Measurements from ENCODE around the gene NYNRIN.
A peak's percentile ranks its signal among the peaks of the same experiment; 100 is the strongest.

Gene NYNRIN

DNA sequence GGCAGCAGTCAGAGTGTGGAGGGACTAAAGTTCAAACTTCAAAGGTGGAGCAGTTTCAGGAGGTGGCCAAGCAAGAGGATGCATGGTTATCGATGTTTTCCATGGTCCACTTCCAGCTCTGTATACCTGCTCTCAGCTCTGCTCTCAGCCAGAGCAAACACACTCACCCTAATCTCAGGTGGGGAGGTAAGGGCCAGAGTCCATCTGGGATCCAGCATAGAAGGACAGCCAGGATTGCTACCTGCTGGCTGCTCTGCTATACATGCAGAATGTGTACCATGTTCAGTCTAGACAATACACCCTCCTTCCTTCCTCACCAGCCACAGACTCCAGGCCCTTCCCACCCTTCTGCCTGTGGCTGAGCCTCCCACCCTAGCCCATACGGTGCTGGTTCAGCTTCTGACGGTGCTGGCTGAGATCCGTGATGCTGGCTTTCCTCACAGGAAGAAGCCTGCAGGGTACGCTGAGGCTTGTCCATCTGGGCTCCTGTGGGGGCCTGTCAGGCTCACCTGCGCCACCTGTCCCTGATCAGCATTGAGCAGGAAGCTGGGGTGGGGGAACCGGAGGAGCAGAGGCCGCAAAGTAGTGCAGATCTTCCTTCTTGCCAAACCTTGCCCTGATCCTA lies 28.2 kb downstream of the NYNRIN start:
- H3K4me3 Mint-ChIP-seq = no peak overlapping the region

DNA sequence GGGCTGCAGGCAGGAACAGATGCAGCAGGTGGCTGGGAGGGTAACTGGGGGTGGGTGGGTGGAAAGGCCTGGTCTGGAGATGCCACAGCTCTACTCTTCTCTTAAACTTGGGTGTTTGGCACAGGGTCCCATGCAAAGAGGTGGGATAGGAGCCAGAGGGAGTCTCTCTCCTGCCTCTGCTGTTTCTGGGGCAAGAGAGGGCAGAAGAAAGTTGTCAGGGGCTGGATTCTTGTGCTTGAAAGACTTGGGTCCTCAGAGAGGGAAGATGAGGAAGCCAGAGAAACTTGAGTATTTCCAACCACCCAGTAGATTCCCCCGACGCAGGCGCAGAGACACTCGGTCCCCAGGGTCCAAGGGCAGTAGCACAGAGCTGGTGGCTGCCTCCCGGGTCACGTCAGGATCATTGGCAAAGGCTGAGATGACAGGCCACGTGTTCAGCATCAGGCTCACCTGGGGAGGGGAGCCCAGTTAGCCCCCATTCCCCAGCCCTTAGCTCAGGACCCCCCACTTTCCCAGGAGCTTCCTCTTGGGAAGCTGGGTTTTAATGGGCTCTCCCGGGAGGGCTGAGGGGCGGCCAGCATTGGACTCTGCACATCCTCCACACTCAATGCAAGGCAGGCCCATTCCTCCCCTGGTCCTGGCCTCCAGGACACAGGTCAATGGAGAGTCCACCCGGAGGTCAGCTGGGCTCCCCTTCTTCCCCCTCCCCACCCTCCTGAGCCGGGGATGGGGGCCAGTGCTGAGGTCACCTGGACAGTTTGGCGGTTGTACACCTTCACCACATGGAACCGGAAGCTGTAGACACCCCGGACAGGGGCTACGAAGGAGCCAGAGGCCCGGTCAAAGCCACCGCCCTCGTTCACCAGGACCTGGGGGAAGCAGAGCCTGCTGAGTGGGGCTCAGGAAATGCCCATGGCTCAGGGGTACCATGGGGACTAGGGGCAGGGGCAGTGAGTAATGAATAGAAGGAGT lies 29.0 kb downstream of the NYNRIN start:
- Mint-ChIP-seq H3K4me1 (peaks cover 49% of the 10 kb centered on the region), H3K36me3 (peaks cover 39% of the 10 kb centered on the region), H3K4me3 (peak overlapping the region; percentile 88), H3K27ac (no peak overlapping the region), H3K9me3 (no peaks in the 10 kb centered on the region)
- ATAC-seq (no peak), DNase-seq (ENCODE audit: low spot score in 2 of 2) (no peak)

More for the DNA sequence above, 28.2 kb downstream of the NYNRIN start:
- no peaks in the 10 kb centered on the region for H3K9me3 Mint-ChIP-seq
- no peak for DNase-seq (ENCODE audit: low spot score in 2 of 2)
- no peak for ATAC-seq
- peaks cover 46% of the 10 kb centered on the region for H3K4me1 Mint-ChIP-seq
- peaks cover 31% of the 10 kb centered on the region for H3K36me3 Mint-ChIP-seq
- peak overlapping the region; percentile 84 for H3K27ac Mint-ChIP-seq

DNA sequence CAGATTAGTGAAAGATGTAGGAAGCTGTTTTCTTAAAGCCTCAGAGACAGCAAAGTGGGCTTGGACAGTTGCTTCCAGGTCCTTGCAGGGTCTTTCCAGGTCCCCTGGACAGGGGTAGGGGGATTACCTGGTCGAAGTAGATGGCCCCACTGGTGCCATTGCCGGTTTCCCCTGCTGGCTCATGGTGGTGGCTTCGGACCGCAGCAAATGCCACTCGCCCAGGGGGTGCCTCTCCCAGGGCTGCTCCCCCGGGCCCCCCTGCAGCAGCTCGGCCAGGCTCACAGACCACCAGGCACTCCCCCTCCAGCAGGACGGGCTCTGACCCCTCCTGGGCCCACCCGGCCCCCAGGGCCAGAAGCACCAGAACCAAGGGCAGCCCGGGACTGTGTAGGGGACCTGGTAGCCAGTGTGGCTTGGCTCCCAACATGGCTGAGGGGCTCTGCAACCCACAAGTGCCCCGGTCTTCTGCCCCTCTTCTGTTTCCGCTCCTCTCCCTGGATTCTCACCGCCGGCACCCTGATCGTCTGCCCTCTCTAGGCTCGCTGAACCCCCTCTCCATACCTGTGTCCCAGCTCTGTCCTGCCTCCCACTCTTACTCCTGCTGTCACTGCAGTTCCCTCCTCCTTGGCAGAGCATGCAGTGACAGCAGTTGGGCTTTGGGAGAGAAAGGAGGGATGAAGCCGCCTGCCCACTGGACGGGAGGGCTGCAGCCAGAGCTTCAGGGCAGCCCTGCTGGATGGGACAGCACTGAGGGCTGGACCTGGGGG lies 30.0 kb downstream of the NYNRIN start:
- DNase-seq (ENCODE audit: low spot score in 2 of 2) = no peak
- peak overlapping the region; percentile 88 for H3K4me3 Mint-ChIP-seq
- H3K36me3 Mint-ChIP-seq = peaks cover 49% of the 10 kb centered on the region
- ATAC-seq = no peak
- H3K4me1 Mint-ChIP-seq = peaks cover 54% of the 10 kb centered on the region
- no peaks in the 10 kb centered on the region for H3K9me3 Mint-ChIP-seq
- H3K27ac Mint-ChIP-seq = peak overlapping the region; percentile 98

DNA sequence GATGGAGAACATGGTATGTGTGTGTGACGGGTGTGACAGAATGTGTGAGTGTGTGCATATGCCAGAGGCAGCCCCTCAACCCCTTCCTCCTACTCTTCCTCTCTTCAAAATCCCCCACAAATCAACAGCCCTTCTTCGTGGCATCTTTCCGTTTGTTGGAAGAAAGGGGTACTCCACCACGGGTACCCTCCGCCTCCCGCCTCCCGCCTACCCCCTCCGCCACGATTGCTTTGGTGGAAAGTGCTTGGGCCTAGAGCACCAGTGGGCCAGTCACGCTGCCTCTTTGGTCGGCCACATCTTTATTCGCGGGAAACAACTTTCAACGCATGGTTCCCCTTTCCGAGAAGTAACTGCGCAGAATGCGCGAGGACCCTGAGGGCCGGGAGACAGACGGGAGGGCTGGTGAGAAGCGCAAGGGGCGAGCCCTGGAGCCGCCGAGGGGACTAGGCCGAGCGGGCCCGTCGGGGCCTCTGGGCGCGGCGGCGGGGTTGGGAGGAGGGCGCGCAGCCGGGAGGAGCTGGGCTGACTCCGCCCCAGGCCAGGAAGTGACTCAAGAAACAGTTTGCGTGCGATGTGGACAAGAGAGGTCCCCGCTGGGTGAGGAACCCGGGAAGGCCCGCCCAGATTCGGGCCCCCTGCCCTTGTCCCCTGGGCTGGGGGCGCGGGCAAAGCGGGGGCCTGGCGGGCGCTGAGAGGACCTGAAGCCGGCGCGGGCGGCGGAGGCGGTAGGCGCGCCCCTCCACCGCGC lies 30.8 kb downstream of the NYNRIN start, which contains the start of the genes CBLN3 and KHNYN:
Gene CBLN3 (minus strand): TSS at position 274 of the 748 bp plus-strand sequence. CDS start 614 bp downstream, outside the sequence.
Gene KHNYN (plus strand): TSS at position 560 of the 748 bp plus-strand sequence. CDS start 777 bp downstream, outside the sequence.
- peaks cover 56% of the 10 kb centered on the region for H3K4me1 Mint-ChIP-seq
- H3K4me3 Mint-ChIP-seq = peak within 1 kb of the TSS; percentile 88
- no peaks in the 10 kb centered on the region for H3K9me3 Mint-ChIP-seq
- H3K27ac Mint-ChIP-seq = peak within 1 kb of the TSS; percentile 98
- ATAC-seq (peak; percentile 87), DNase-seq (ENCODE audit: low spot score in 2 of 2) (peak; percentile 82 to 94)
- H3K36me3 Mint-ChIP-seq = peaks cover 57% of the 10 kb centered on the region

DNA sequence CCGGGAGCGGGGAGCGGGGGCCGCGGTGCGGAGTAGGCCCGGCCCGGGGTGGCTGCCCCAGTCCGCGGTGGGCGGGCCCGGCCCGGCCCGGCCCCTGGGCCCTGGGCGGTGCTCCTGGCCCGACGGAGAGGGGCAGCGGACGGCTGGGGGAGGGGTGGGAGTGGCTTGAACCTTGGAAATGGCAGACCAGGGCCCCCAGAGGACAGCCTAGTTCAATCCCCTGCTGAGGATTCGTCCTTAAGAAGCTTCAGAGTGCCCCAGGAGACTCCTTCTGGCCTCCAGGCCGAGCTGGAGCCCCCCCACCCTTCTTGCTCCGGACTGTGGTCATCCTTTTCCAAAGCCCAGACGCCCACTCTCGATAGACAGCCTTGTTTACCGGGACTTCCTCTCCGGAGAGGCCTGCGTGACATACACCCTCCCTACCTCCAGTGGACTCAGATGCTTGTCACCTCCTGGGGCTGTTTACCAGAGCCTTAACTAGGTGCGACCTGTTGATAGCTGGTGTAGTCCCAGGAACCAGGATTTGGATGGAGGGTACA lies 31.4 kb downstream of the NYNRIN start:
- peak overlapping the region; percentile 98 for H3K27ac Mint-ChIP-seq
- peaks cover 58% of the 10 kb centered on the region for H3K4me1 Mint-ChIP-seq
- H3K36me3 Mint-ChIP-seq = peaks cover 63% of the 10 kb centered on the region
- H3K4me3 Mint-ChIP-seq = peak overlapping the region; percentile 88
- ATAC-seq (peak; percentile 78), DNase-seq (ENCODE audit: low spot score in 2 of 2) (peak; percentile 69 to 83)
- H3K9me3 Mint-ChIP-seq = no peaks in the 10 kb centered on the region

DNA sequence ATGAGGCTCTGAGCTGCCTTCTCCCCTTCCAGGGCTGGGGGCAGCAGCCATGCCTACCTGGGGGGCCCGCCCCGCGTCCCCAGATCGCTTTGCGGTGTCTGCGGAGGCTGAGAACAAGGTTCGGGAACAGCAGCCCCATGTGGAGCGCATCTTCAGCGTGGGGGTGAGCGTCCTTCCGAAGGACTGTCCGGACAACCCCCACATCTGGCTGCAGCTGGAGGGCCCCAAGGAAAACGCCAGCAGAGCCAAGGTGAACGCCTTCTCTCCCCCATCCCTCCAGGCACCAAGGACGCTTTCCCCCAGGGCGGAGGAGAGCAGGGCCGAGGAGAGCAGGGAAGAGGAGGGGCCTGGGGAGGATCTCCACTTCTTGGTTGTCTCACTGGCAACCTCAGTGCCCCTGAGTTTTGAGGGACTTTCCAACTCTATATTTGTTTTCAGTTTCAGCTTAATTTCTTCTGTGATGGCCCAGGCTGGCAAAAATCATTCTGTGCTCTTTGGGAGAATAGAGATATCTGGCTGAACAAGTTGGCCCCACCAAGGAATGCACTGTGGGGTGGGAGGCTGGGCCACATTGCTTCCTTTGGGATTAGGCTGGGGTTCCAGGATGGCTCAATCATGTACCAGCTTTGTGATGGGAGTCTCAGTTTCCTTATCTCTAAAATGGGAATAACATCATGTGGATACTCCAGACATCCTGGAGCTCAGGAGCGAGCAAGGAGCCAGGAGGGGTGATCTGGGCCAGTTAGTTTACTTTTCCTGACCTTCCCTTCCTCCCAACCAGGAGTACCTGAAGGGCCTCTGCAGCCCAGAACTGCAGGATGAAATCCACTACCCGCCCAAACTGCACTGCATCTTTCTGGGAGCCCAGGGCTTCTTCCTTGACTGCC lies 32.1 kb downstream of the NYNRIN start:
- Mint-ChIP-seq H3K4me3 (peak overlapping the region; percentile 88), H3K27ac (peak overlapping the region; percentile 98), H3K9me3 (no peaks in the 10 kb centered on the region), H3K4me1 (peaks cover 58% of the 10 kb centered on the region), H3K36me3 (peaks cover 66% of the 10 kb centered on the region)
- DNase-seq (ENCODE audit: low spot score in 2 of 2) (peak; percentile 58 to 85), ATAC-seq (peak; percentile 73)

DNA sequence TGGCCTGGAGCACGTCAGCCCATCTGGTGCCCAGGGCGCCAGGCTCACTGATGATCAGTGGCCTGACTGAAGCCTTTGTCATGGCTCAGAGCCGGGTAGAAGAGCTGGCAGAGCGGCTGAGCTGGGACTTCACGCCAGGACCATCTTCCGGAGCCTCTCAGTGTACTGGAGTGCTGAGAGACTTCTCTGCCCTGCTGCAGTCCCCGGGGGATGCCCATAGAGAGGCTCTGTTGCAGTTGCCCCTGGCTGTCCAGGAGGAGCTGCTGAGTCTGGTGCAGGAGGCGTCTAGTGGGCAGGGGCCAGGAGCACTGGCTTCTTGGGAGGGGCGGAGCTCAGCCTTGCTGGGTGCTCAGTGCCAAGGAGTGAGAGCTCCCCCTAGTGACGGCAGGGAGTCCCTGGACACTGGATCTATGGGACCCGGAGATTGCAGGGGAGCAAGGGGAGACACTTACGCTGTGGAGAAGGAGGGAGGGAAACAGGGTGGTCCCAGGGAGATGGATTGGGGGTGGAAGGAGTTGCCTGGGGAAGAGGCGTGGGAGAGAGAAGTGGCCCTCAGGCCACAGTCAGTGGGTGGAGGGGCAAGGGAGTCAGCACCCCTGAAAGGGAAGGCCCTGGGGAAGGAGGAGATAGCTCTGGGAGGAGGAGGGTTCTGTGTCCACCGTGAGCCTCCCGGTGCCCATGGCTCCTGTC lies 32.9 kb downstream of the NYNRIN start:
- Mint-ChIP-seq H3K36me3 (peaks cover 73% of the 10 kb centered on the region), H3K4me3 (peak overlapping the region; percentile 88), H3K4me1 (peaks cover 59% of the 10 kb centered on the region), H3K27ac (peak overlapping the region; percentile 98), H3K9me3 (no peaks in the 10 kb centered on the region)
- ATAC-seq (peak; percentile 70), DNase-seq (ENCODE audit: low spot score in 2 of 2) (peak; percentile 88 to 94)

DNA sequence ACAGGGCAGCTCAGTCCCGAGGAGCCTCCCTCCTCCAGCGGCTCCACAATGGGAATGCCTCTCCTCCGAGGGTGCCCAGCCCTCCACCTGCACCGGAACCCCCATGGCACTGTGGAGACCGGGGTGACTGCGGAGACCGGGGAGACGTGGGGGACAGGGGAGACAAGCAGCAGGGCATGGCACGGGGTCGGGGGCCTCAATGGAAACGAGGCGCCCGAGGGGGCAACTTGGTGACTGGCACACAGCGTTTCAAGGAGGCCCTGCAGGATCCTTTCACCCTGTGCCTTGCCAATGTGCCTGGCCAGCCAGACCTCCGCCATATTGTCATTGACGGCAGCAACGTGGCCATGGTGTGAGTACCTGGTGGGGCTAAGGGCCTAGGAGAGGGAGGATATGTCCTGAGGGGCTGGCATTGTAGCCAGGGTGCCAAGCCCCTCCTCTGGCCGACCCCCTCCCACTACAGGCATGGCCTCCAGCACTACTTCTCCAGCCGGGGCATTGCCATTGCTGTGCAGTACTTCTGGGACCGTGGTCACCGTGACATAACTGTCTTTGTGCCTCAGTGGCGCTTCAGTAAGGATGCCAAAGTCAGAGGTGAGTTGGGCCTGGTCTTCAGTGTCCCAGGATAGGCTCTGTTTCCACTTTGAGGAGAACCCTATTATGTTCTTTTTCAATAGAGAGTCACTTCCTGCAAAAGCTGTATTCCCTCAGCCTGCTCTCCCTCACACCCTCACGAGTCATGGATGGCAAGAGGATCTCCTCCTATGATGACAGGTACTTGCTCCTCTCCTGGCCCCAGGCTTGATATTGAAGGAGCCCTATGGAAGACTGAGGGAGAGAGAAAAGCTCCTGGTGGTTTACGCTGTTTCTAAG lies 33.7 kb downstream of the NYNRIN start:
- Mint-ChIP-seq H3K36me3 (peaks cover 80% of the 10 kb centered on the region), H3K4me3 (peak overlapping the region; percentile 88), H3K4me1 (peaks cover 65% of the 10 kb centered on the region), H3K9me3 (no peaks in the 10 kb centered on the region), H3K27ac (peak overlapping the region; percentile 98)
- DNase-seq (ENCODE audit: low spot score in 2 of 2) = peak in 1 of 2 donors; percentile 45
- ATAC-seq = no peak

DNA sequence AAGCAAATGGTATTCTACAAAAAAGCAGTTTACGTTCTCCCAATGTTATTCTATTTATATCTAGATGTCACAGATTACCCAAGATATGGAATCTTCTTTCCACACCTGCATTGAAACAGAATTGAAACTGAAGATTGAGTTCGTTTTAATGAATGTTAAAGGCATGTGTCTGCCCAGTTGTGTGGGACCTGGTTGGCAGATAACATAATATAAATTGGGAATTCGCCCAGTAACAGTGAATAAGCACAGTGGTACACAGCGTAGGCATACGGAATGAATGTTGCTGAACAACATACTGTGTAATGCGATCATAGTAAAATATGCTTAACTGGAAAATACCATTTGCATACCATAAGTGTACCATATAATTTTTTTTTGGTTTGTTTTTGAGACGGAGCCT lies 35.2 kb downstream of the NYNRIN start:
- H3K4me3 Mint-ChIP-seq = no peak overlapping the region
- peaks cover 72% of the 10 kb centered on the region for H3K4me1 Mint-ChIP-seq
- H3K36me3 Mint-ChIP-seq = peaks cover 96% of the 10 kb centered on the region
- no peak overlapping the region for H3K27ac Mint-ChIP-seq
- H3K9me3 Mint-ChIP-seq = no peaks in the 10 kb centered on the region
- DNase-seq (ENCODE audit: low spot score in 2 of 2) = no peak
- no peak for ATAC-seq

DNA sequence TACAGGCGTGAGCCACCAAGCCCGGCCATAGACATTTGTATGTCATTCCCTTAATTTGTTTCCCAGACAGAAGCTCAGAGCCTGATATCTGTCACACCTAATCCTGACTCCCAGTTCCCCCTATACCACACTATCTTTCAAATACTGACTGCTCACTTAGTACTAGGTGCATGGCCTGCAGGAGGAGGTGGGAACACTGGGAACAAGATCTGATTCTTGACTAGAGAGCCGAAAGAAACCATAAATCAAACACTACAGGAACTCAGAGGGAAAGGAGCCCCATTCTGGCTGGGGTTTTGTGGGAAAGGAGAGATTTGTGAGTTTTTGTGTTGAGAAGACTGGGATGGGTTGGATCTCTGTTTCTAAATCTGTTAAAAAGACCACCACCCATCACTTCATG lies 35.9 kb downstream of the NYNRIN start:
- DNase-seq (ENCODE audit: low spot score in 2 of 2) (no peak), ATAC-seq (no peak)
- H3K27ac Mint-ChIP-seq = peak overlapping the region; percentile 75
- H3K4me1 Mint-ChIP-seq = peaks cover 74% of the 10 kb centered on the region
- H3K4me3 Mint-ChIP-seq = no peak overlapping the region
- no peaks in the 10 kb centered on the region for H3K9me3 Mint-ChIP-seq
- peaks cover 99% of the 10 kb centered on the region for H3K36me3 Mint-ChIP-seq

DNA sequence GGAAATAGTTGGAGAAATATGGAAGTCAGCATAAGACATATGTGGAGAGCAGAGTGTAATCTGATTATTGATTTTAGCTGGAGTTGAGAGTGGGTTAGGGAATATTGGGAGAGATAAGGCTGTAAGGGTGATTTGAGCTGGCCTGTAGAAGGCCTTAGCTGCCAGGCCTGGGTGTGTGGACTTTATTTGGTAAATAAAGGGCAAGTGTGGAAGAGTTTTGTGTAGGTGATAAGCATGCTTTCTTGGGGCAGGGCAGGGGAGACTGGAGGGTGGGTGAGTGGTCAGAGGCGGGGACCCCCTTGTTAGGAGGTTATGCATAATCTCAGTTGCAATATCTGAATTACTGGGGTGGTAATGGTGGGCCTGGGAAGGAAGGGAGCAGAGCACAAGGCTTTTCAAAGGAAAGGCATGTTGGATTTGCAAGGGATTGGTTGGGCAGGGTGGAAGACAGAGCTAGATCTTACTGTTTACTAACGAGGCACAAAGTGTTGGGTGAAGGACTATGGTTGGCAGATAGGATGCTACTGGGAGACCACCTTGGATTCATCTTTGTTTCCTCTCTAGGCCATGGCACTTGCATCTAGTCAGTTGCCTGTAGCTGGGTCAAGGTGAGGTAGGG lies 36.5 kb downstream of the NYNRIN start:
- Mint-ChIP-seq H3K27ac (peak overlapping the region; percentile 75), H3K36me3 (peaks cover 100% of the 10 kb centered on the region), H3K4me3 (no peak overlapping the region), H3K9me3 (no peaks in the 10 kb centered on the region), H3K4me1 (peaks cover 78% of the 10 kb centered on the region)
- no peak for ATAC-seq
- DNase-seq (ENCODE audit: low spot score in 2 of 2) = peak in 1 of 2 donors; percentile 46

DNA sequence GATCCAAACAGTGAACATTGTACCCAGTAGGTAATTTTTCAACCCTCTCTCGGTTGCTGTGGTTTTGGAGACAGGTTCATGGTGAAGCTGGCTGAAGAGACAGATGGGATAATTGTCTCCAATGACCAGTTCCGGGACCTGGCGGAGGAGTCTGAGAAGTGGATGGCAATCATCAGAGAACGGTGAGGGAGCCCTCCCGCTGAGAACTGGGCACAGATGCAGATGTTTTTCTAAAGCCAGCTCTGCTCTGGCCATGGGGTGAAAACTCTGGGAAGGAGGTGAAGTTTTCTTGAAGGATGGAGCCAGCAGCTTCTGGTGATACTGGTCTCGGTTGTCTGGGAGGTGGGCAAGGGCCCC lies 37.2 kb downstream of the NYNRIN start:
- H3K4me1 Mint-ChIP-seq = peaks cover 82% of the 10 kb centered on the region
- peak overlapping the region; percentile 75 for H3K27ac Mint-ChIP-seq
- DNase-seq (ENCODE audit: low spot score in 2 of 2) (peak in 1 of 2 donors; percentile 40), ATAC-seq (no peak)
- H3K4me3 Mint-ChIP-seq = no peak overlapping the region
- peaks cover 100% of the 10 kb centered on the region for H3K36me3 Mint-ChIP-seq
- H3K9me3 Mint-ChIP-seq = no peaks in the 10 kb centered on the region

Measured in stimulated activated effector memory CD8-positive, alpha-beta T cell treated with anti-CD3 and anti-CD28 coated beads, Interleukin-12 subunit alpha, Interleukin-12 subunit beta, amount 100 ng/mL, for 72 hours (primary cell).